Stimulated activated CD4-positive, alpha-beta T cell treated with anti-CD3 and anti-CD28 coated beads, TNF-alpha, amount 100 ng/mL, for 24 hours (primary cell): ENCODE results near the gene BUD13.

Experiments used
- DNase-seq, 3 experiments: peaks; one replicate each; pipeline ENCODE4 v3.0.0-alpha.2; 2020; ENCODE audit warnings: low read depth in 3 of 3

BUD13 gene

GRCh38 chr11:116792869-116793771 is 20.3 kb upstream of the BUD13 start:
- no peak for DNase-seq

DNA sequence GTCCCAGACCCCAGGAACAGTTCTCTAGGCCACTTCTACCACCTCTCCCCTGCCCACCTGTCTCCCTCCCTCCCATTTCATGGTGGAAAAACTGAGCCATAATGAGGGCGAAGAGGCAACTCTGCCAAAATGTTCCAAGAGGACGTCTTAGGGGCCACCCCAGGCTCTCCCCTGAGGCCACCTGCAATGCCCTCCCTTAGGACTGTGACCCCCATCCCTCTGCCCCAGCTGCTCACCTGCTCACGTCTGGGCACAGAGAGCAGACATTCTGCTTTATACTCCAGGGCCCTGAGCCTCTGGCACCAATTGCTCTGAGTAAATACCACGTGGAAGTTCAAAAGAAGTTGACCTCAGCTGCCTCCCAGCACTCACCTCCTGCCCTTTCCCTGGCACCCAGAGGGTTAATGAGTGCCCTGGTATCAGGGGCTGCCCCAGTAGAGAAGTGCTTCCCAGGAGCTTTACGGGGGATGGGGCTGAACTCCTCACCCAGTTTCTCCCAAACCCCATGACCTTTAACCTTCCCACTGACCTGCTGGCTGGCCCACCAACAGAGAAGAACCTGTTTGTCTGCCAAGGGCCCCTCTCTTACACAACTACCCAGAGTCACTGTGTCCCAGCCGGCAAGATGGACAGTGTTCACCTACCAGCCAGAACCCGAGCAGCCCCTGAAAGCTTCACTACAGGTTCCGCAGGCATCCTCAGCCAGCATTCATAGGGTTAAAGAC is 19.5 kb upstream of the BUD13 start:
- DNase-seq, result no peak

GRCh38 chr11:116791813-116792143 is 19.0 kb upstream of the BUD13 start, which contains the start of gene APOA5:
Gene APOA5, minus strand, starts transcription at chr11:116791879. Its CDS starts 19 bp downstream, at chr11:116791860.
- no peak for DNase-seq

GRCh38 chr11:116791002-116791812 is 18.4 kb upstream of the BUD13 start:
- peak; percentile 51 to 78 (median 57) for DNase-seq

- no peak for DNase-seq
These were observed 17.6 kb upstream of the BUD13 start for GRCh38 chr11:116790167-116791001.

DNA sequence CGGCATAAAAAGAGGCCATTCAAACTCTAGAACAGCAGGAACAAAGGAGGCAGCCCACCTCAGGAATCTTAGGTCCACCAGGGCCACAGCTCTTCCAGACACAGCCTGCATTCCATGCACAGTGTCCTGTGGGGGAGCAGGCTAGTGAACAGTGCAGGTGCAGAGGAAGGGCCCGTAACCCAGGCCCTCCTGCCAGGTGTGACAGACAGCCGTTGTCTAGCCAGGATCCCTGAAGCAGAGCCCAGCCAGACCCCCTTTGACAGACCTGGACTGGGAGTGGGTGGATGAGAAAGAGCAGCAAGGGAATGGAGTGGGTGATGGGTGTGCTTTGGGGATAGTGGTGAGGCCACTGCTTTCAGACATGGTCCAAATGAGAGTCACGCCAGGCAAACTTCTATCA is 16.2 kb upstream of the BUD13 start:
- DNase-seq, result no peak

- no peak for DNase-seq
These were observed 15.7 kb upstream of the BUD13 start for GRCh38 chr11:116788534-116788933.

GRCh38 chr11:116787786-116788486 is 15.1 kb upstream of the BUD13 start, which contains the start of gene ZPR1:
Gene ZPR1, minus strand, starts transcription at chr11:116788023. Its CDS starts 33 bp downstream, at chr11:116787990.
- peak; percentile 77 to 85 (median 82) for DNase-seq

DNA sequence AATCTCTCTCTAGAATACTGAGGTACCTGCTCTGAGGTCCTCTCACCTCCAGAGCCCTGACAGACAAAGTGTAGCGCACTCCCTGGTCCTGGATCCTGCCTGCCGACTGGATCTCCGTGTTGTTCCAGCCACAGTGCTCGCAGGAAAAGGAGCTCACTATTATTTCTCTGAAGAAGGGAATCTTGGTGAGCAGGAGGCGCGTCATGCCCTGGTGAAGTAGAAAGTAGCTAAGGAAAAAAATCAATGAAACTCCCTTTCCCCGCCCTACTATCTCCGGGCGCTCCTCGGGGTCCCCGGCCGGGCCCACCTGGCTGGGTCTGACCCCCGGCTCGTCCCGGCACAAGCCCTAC is 14.6 kb upstream of the BUD13 start:
- DNase-seq, result no peak

DNA sequence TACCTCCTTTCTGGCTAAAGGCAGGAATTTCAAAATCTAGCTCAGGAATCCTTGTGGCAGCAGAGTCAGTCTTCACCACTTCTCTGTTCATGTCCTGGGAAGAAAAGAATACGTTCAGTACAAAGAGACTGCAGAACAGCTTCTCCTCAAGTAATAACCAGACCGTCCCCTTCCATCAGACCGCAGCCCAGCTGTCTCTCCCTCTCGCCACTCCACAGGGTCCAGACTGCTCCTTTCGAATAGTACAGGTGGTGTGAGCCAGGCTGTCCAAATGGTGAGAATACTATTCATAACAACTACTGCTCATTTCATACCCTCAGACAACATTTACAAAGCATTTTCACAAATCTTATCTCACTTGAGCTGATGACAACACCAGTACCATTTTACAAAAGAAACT is 14.2 kb upstream of the BUD13 start:
- no peak for DNase-seq

DNA sequence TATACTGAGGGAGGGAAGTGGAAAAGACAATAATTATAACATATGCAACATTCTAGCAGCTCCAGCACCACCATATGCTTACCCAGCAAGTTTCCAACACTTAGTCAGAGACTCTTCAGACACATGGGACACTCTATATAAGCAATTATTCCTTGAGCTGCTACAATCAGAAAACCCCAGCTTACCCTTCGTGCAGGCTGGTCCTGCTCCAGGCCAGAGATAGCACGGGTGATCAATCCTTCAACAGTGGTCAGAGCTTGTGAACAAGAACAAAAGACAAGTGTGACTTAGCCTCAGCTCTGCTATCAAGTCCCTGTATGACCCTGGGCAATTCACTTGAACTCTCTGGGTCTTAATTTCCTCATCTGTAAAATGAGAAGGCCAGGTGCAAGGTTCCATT is 13.5 kb upstream of the BUD13 start:
- no peak for DNase-seq

DNA sequence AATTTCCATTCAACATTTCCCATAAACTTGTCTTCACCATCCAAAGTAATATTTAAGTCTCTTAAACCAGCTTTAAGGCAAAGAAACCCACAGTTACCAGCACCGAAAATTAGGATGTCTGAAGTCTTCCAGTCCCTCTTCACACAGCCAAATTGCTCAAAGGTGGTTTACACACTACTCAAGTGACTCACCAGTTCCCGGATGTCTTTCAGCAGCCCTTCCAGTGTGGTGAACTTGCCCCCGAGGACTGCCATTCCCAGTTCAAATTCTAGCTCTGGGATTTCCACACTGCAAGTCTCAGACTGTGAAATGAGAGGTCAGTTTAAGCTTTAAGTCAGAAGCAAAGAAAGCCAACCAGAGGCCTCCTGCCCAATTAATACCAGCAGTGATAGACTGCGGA is 9.9 kb upstream of the BUD13 start:
- no peak for DNase-seq

- DNase-seq, result no peak
These were observed 5.8 kb upstream of the BUD13 start for GRCh38 chr11:116778556-116778955.

DNA sequence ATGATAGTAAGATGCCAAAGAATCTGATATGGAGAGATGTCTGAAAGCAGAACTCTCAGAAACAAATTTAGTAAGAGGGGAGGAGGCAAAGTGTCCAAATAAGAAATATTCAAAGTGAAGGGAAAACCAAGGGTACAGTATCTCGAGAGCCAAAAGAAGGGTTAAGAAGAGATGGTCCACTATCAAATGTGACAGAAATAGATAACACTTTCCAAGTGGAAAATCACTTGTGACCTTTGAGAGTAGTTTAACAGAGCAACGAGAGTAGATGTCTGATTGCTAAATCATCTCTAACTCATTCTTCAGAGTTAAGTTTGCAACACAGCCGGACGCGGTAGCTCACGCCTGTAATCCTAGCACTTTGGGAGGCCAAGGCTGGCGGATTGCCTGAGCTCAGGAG is 4.3 kb upstream of the BUD13 start:
- DNase-seq, result no peak

- DNase-seq, result no peak
These were observed 3.8 kb upstream of the BUD13 start for GRCh38 chr11:116776522-116776984.

- no peak for DNase-seq
These were observed 3.2 kb upstream of the BUD13 start for GRCh38 chr11:116775975-116776374.

DNA sequence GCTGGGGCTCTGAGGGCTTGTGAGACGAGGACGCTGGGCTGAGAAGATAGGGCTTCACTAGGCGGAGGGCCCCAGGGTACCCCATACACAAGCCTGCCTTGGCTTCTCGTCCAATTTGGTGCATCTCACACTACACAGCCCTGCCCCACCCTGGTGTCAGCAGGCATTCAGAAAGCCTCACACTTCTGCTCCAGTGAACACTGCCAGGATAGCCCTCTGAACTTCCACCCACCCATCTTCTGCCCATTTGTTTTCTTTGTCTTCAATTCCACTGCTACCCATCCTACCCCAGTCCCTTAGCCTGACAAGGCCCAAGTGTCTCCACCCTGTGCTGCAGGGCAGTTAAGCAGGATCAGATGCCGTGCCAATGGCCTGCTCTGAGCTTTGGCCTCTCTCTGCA is 1.9 kb upstream of the BUD13 start:
- no peak for DNase-seq

- DNase-seq, result no peak
These were observed 663 bp upstream of the BUD13 start for GRCh38 chr11:116773203-116774097.

DNA sequence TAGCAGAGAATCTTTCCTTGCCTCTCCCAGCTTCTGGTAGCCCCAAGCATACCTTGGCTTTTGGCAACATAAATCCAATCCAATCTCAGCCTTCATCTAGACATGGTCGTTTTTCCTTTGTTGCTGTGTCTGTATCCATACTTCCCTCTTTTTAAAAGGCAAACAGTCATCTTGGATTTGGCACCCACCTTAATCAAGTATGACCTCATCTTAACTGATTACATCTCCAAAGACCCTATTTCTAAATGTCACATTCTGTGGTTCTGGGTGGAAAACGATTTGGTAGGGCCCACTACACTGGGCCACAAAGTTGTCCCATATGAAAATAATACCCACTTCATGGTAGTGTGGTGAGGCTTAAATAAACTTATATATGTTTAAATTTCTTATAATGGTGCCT is 852 bp downstream of the BUD13 start:
- DNase-seq, result no peak

DNA sequence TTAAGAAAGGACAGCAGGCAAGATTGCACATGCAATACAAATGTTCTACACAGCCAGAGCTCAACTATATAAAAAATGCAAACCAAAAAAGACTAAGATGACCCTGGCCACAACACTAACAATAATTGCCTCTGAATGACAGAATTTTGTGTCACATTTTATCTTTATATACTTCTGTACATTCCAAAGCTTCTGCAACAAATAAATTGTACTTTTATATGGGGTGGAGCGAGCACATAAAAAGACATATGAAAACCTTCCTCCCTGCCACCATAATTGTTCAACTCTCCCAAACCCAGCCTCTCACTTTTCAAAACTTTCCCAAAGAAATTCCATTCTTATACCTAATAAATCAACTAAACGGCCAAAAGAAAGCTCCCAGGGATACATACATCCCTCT is 10.7 kb downstream of the BUD13 start:
- no peak for DNase-seq
